Lower leg skin (tissue), 4 donors: ENCODE results near the gene NPLOC4. TPM values are rescaled to one million over a fixed set of nuclear protein-coding genes. Genes with fewer than 3 reads are reported as not detected.

Experiments used
- DNase-seq, 2 donors: peaks; one replicate each; pipeline ENCODE4 v3.0.0-alpha.2; 2019; ENCODE audit warnings: low spot score in 2 of 2
- H3K4me3 ChIP-seq: fragments of 200-600 bp; sonication (generic); 2 replicates; pipeline ENCODE4 v1.5.1; 2017; ENCODE audit warnings: mild to moderate bottlenecking, low read depth; ENCODE audit not compliant: poor library complexity, severe bottlenecking
- CTCF ChIP-seq, 3 donors: fragments of 450-650 bp; IDR thresholded peaks; one replicate each; pipeline ENCODE4 v1.5.1; 2016; ENCODE audit warnings: antibody characterized with exemption in 3 of 3, mild to moderate bottlenecking in 3 of 3, moderate library complexity in 2 of 3
- POLR2A ChIP-seq, 2 donors: fragments of 450-650 bp; IDR thresholded peaks; one replicate each; pipeline ENCODE4 v1.6.1; 2016 to 2017; ENCODE audit warnings: antibody characterized with exemption in 2 of 2, mild to moderate bottlenecking in 1 of 2, moderate library complexity in 1 of 2
- WGBS, 2 donors: methylation state at CpG; one replicate each; pipeline ENCODE4 v1.1.5; 2018; 5-methylcytosine and 5-hydroxymethylcytosine counted together
- intact Hi-C: fragments of 100-400 bp; cut with DNase I; formaldehyde crosslinking; loops from one replicate; pipeline ENCODE4 v1.15.0; 2023; ENCODE audit warnings: low total_unique reads
- total RNA-seq, 4 donors: library from RNA; depleted of rRNA; stranded (reverse); fragments of >200 nt; gene quantifications; one replicate each; pipeline ENCODE4 v1.1.0, GENCODE V29; 2016

NPLOC4 gene
- total RNA-seq, 4 donors from 2014 or later = 49.3 to 78.7 (median 67.8) TPM

- intact Hi-C loops = no loop called here
- DNase-seq = no peak
- no peak for TF ChIP-seq CTCF (IDR thresholded peaks at IDR 0.05)
- TF ChIP-seq POLR2A (IDR thresholded peaks at IDR 0.05) = no peak
- H3K4me3 ChIP-seq = no peak overlapping the region
- WGBS, 2 donors = 56 to 68% methylated on average over 4 of the region's 4 CpGs
These were observed 19.9 kb upstream of the NPLOC4 start for GRCh38 chr17:81656835-81657234.

GRCh38 chr17:81656118-81656743, 19.3 kb upstream of the NPLOC4 start, which contains the start of gene PDE6G:
Gene PDE6G, minus strand, starts transcription at chr17:81656542. Its CDS starts 3,237 bp downstream, at chr17:81653305.
- no peak for TF ChIP-seq CTCF (IDR thresholded peaks at IDR 0.05)
- no peak for TF ChIP-seq POLR2A (IDR thresholded peaks at IDR 0.05)
- intact Hi-C loops = no loop called here
- no peak for DNase-seq
- no peak within 1 kb of the TSS for H3K4me3 ChIP-seq
- WGBS, 2 donors = 90 to 91% methylated on average over 14 to 15 of the region's 15 CpGs

- no peak for DNase-seq
- intact Hi-C loops = no loop called here
- TF ChIP-seq CTCF (IDR thresholded peaks at IDR 0.05) = no peak
- TF ChIP-seq POLR2A (IDR thresholded peaks at IDR 0.05) = no peak
- no peak overlapping the region for H3K4me3 ChIP-seq
- WGBS, 2 donors = 77 to 81% methylated on average over 12 to 17 of the region's 18 CpGs
These were observed 18.6 kb upstream of the NPLOC4 start for GRCh38 chr17:81655378-81656117.

- no peak overlapping the region for H3K4me3 ChIP-seq
These were observed 16.2 kb upstream of the NPLOC4 start for GRCh38 chr17:81652906-81653771.

GRCh38 chr17:81651692-81652091, 14.8 kb upstream of the NPLOC4 start:
- WGBS, 2 donors = 80 to 86% methylated on average over 7 to 10 of the region's 10 CpGs
- TF ChIP-seq CTCF (IDR thresholded peaks at IDR 0.05) (no peak), POLR2A (IDR thresholded peaks at IDR 0.05) (no peak)
- DNase-seq = no peak
- H3K4me3 ChIP-seq = no peak overlapping the region
- intact Hi-C loops = no loop called here

More at GRCh38 chr17:81652906-81653771, 16.2 kb upstream of the NPLOC4 start:
- 40 to 65% methylated on average over 13 to 23 of the region's 27 CpGs for WGBS, 2 donors
- intact Hi-C loops = no loop called here
- no peak for DNase-seq
- TF ChIP-seq CTCF (IDR thresholded peaks at IDR 0.05) = no peak
- TF ChIP-seq POLR2A (IDR thresholded peaks at IDR 0.05) = no peak
